HEK293 (cell line): ENCODE data around the gene XIAP.

Experiments used
- HOXC10 ChIP-seq: sonication (generic); formaldehyde crosslinking; IDR thresholded peaks from 2 replicates; pipeline ENCODE4 v1.8.1; 2023; ENCODE audit warnings: mild to moderate bottlenecking, missing genetic modification reagents
- SETDB1 ChIP-seq: IDR thresholded peaks from one replicate; pipeline ENCODE4 v1.6.1; 2017; ENCODE audit warnings: mild to moderate bottlenecking, low read length, moderate library complexity, mixed read lengths; ENCODE audit not compliant: insufficient read length
- TCF7L2 ChIP-seq: IDR thresholded peaks from 2 replicates; pipeline ENCODE4 v1.6.1; 2011; ENCODE audit warnings: low read depth, mild to moderate bottlenecking, inconsistent platforms, low read length, moderate library complexity, borderline replicate concordance
- ZNF133 ChIP-seq: fragments of 450-650 bp; formaldehyde crosslinking; IDR thresholded peaks from 2 replicates; pipeline ENCODE4 v1.5.1; 2016; ENCODE audit warnings: missing biosample characterization, missing genetic modification characterization
- ZNF626 ChIP-seq: fragments of 450-650 bp; sonication (Bioruptor Pico); formaldehyde crosslinking; IDR thresholded peaks from 2 replicates; pipeline ENCODE4 v1.5.1; 2018; ENCODE audit warnings: missing biosample characterization, missing genetic modification characterization, inconsistent platforms
- TF ChIP-seq, protein P1 (sequence below): fragments of 450-650 bp; formaldehyde crosslinking; IDR thresholded peaks from 2 replicates; pipeline ENCODE4 v1.5.1; 2016; ENCODE audit warnings: missing biosample characterization, missing genetic modification characterization

DNA sequence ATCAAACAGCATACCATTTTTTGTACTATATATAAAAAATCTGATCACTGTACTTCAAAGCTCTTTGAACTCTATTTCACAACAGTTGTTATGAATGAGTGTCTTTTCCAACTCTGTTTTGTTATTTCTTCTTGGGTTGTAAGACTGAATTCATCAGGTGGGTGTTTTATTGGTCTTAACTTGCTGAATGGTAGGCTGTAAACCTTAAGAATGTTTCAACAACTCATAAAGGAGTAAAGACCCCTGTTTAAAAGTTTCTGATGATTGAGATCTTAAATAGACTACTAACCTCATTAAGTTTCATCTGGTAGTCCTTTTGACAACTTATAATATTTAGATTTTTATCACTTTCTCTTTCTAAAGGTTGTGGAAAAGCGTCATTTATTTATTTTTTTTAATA is 83.2 kb downstream of the XIAP start:
- TF ChIP-seq ZNF626 (tag by site-specific recombination) (no peak), ZNF133 (no peak), SETDB1 (no peak), TCF7L2 (no peak), HOXC10 (CRISPR knock-in tag) (no peak)
- TF ChIP-seq, protein P1, sequence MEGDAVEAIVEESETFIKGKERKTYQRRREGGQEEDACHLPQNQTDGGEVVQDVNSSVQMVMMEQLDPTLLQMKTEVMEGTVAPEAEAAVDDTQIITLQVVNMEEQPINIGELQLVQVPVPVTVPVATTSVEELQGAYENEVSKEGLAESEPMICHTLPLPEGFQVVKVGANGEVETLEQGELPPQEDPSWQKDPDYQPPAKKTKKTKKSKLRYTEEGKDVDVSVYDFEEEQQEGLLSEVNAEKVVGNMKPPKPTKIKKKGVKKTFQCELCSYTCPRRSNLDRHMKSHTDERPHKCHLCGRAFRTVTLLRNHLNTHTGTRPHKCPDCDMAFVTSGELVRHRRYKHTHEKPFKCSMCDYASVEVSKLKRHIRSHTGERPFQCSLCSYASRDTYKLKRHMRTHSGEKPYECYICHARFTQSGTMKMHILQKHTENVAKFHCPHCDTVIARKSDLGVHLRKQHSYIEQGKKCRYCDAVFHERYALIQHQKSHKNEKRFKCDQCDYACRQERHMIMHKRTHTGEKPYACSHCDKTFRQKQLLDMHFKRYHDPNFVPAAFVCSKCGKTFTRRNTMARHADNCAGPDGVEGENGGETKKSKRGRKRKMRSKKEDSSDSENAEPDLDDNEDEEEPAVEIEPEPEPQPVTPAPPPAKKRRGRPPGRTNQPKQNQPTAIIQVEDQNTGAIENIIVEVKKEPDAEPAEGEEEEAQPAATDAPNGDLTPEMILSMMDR, result no peak
